Measurements from ENCODE around the gene CNTD1.

The CNTD1 gene

GRCh38 chr17:42779304-42779935 is 19.2 kb upstream of the CNTD1 start:
- DNase-seq (ENCODE audit: low spot score): no peak

GRCh38 chr17:42779936-42780850 is 18.5 kb upstream of the CNTD1 start, which contains the start of gene WNK4:
WNK4 (plus strand) TSS chr17:42780610; CDS start chr17:42780699, 89 bp downstream.
- no peak for DNase-seq (ENCODE audit: low spot score)

- no peak for DNase-seq (ENCODE audit: low spot score)
Observed at GRCh38 chr17:42780851-42781638, 17.6 kb upstream of the CNTD1 start.

- no peak for DNase-seq (ENCODE audit: low spot score)
Observed at GRCh38 chr17:42781639-42782165, 17.0 kb upstream of the CNTD1 start.

GRCh38 chr17:42782166-42783061 is 16.2 kb upstream of the CNTD1 start:
- DNase-seq (ENCODE audit: low spot score): no peak

GRCh38 chr17:42783062-42783790 is 15.4 kb upstream of the CNTD1 start:
- DNase-seq (ENCODE audit: low spot score): no peak

GRCh38 chr17:42783791-42784138 is 14.9 kb upstream of the CNTD1 start:
- no peak for DNase-seq (ENCODE audit: low spot score)

GRCh38 chr17:42784409-42784808 is 14.3 kb upstream of the CNTD1 start:
- no peak for DNase-seq (ENCODE audit: low spot score)

- no peak for DNase-seq (ENCODE audit: low spot score)
Observed at GRCh38 chr17:42784811-42785592, 13.7 kb upstream of the CNTD1 start.

GRCh38 chr17:42787266-42787665 is 11.4 kb upstream of the CNTD1 start:
- no peak for DNase-seq (ENCODE audit: low spot score)

GRCh38 chr17:42791948-42792347 is 6.7 kb upstream of the CNTD1 start:
- no peak for DNase-seq (ENCODE audit: low spot score)

GRCh38 chr17:42792545-42792944 is 6.1 kb upstream of the CNTD1 start:
- DNase-seq (ENCODE audit: low spot score): no peak

GRCh38 chr17:42795061-42795460 is 3.6 kb upstream of the CNTD1 start:
- no peak for DNase-seq (ENCODE audit: low spot score)

- no peak for DNase-seq (ENCODE audit: low spot score)
Observed at GRCh38 chr17:42795465-42795864, 3.2 kb upstream of the CNTD1 start.

GRCh38 chr17:42796066-42796758 is 2.4 kb upstream of the CNTD1 start:
- DNase-seq (ENCODE audit: low spot score): no peak

- DNase-seq (ENCODE audit: low spot score): no peak
Observed at GRCh38 chr17:42797067-42798007, 1.3 kb upstream of the CNTD1 start.

GRCh38 chr17:42798011-42798382 is 664 bp upstream of the CNTD1 start:
- no peak for DNase-seq (ENCODE audit: low spot score)

All from SK-N-DZ (cell line).